PC-3 (cell line): ENCODE measurements around the gene VWA5A. TPM values are rescaled to one million over a fixed set of nuclear protein-coding genes. Genes with fewer than 3 reads are reported as not detected.

Source experiments
- ATAC-seq: fragments of 200-7000 bp; cut with Tn5 transposase; 2 replicates; pipeline ENCODE4 v1.9.1; 2020; ENCODE audit warnings: mild to moderate bottlenecking, moderate library complexity
- BruUV-seq: library from RNA; stranded (reverse); fragments of 400-500 nt; replicated peaks from 2 replicates; lab custom pipeline; 2021; lab: Mats Ljungman, UMichigan
- CTCF ChIA-PET: fragments of 300-600 bp; sonication (Branson Sonifier 250); formaldehyde crosslinking; loops from one replicate; lab custom pipeline; 2022; ENCODE audit warnings: antibody characterized with exemption; lab: Charles Lee
- POLR2A ChIA-PET: fragments of 300-600 bp; sonication (Branson Sonifier 250); formaldehyde crosslinking; loops from one replicate; lab custom pipeline; 2022; ENCODE audit warnings: antibody characterized with exemption; ENCODE audit not compliant: unreplicated experiment; lab: Charles Lee
- DNase-seq: peaks from one replicate; pipeline ENCODE4 v3.0.0-alpha.2; 2015
- H2AFZ ChIP-seq: fragments of 300-600 bp; sonication (generic); 2 replicates; pipeline ENCODE4 v1.6.0; 2016; ENCODE audit warnings: antibody characterized with exemption, low read length
- H3F3A ChIP-seq: fragments of 300-600 bp; sonication (generic); one replicate; pipeline ENCODE4 v1.6.0; 2017; ENCODE audit warnings: antibody characterized with exemption, low read length, control low read depth, mild to moderate bottlenecking; ENCODE audit not compliant: unreplicated experiment
- H3K27ac ChIP-seq: fragments of 300-600 bp; sonication (generic); 2 replicates; pipeline ENCODE4 v1.5.1; 2016; ENCODE audit warnings: mild to moderate bottlenecking, low read length
- H3K27me3 ChIP-seq: fragments of 300-600 bp; sonication (generic); 2 replicates; pipeline ENCODE4 v1.6.1; 2016; ENCODE audit warnings: low read length, mixed read lengths
- H3K36me3 ChIP-seq: fragments of 300-600 bp; sonication (generic); 2 replicates; pipeline ENCODE4 v1.6.1; 2016; ENCODE audit warnings: low read depth, mixed run types, low read length, mixed read lengths
- H3K4me1 ChIP-seq: fragments of 300-600 bp; sonication (generic); 2 replicates; pipeline ENCODE4 v1.5.1; 2016; ENCODE audit warnings: low read length; ENCODE audit not compliant: insufficient read depth
- H3K4me2 ChIP-seq: fragments of 300-600 bp; sonication (generic); 2 replicates; pipeline ENCODE4 v1.6.0; 2016; ENCODE audit warnings: low read length
- H3K4me3 ChIP-seq: fragments of 300-600 bp; sonication (generic); 2 replicates; pipeline ENCODE4 v1.5.1; 2016; ENCODE audit warnings: mild to moderate bottlenecking, low read length, mixed read lengths
- H3K79me2 ChIP-seq: fragments of 300-600 bp; sonication (generic); 2 replicates; pipeline ENCODE4 v1.6.1; 2017; ENCODE audit warnings: low read length, mixed read lengths
- H3K9ac ChIP-seq: fragments of 300-600 bp; sonication (generic); 2 replicates; pipeline ENCODE4 v1.6.0; 2016; ENCODE audit warnings: mild to moderate bottlenecking, low read length
- H3K9me2 ChIP-seq: fragments of 300-600 bp; sonication (generic); replicated peaks from 2 replicates; pipeline ENCODE4 v1.6.1; 2016; ENCODE audit warnings: mixed run types, low read length, mixed read lengths
- H3K9me3 ChIP-seq: fragments of 300-600 bp; sonication (generic); 2 replicates; pipeline ENCODE4 v1.6.1; 2016; ENCODE audit warnings: low read length, mixed read lengths
- H4K20me1 ChIP-seq: fragments of 300-600 bp; sonication (generic); 2 replicates; pipeline ENCODE4 v1.6.1; 2016; ENCODE audit warnings: low read length, mixed read lengths
- EZH2 ChIP-seq: fragments of 300-600 bp; sonication (generic); IDR thresholded peaks from one replicate; pipeline ENCODE4 v1.6.1; 2017; ENCODE audit warnings: antibody characterized with exemption, mild to moderate bottlenecking, low read length; ENCODE audit not compliant: unreplicated experiment
- EZH2phosphoT487 ChIP-seq: fragments of 300-600 bp; sonication (generic); IDR thresholded peaks from 2 replicates; pipeline ENCODE4 v1.6.1; 2018; ENCODE audit warnings: mild to moderate bottlenecking, antibody characterized with exemption, low read length, borderline replicate concordance
- intact Hi-C: fragments of 100-400 bp; cut with micrococcal nuclease; formaldehyde crosslinking; loops from 2 replicates; pipeline ENCODE4 v1.9.0; 2023
- total RNA-seq: library from RNA; depleted of rRNA; stranded (reverse); fragments of >200 nt; gene quantifications from 2 replicates; pipeline ENCODE4 v1.2.3, GENCODE V29; 2014
- TF ChIP-seq, protein P1 (sequence below): fragments of 300-600 bp; sonication (generic); conservative IDR thresholded peaks from 2 replicates; pipeline ENCODE4 v1.5.1; 2017; ENCODE audit warnings: antibody characterized with exemption, low read depth, mild to moderate bottlenecking, low read length

The VWA5A gene
- total RNA-seq, 1 experiment from 2014 or later: not detected

DNA sequence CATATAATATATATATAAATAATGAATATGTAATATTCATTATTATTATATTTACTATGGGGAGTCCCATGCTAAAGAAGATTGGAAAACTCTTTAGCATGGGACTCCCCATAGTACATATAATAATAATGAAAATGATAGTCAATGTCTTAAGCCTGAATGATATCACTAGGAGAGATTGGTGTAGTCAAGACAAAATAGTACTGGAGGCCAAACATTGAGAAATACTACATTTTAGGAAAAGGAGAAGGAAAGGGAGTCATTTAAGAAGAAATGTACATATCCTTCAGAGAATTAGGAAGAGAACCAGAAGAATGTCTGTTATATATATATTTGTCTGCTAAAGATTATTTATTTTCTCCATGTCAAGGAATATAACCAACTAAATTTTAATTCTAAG lies 5.0 kb upstream of the VWA5A start:
- no peaks in the 10 kb centered on the region for H3K79me2 ChIP-seq
- intact Hi-C loops: no loop called here
- no peak overlapping the region for H3K27ac ChIP-seq
- DNase-seq: no peak
- no TSS peak for BruUV-seq
- H3K4me3 ChIP-seq: no peak overlapping the region
- H2AFZ ChIP-seq: no peak overlapping the region
- no peaks in the 10 kb centered on the region for H3K36me3 ChIP-seq
- no peak overlapping the region for H3K4me2 ChIP-seq
- ChIA-PET CTCF (no interaction called here), POLR2A (no interaction called here)
- ATAC-seq: no peak
- H3K9ac ChIP-seq: no peak overlapping the region
- H4K20me1 ChIP-seq: no peaks in the 10 kb centered on the region
- no peaks in the 10 kb centered on the region for H3F3A ChIP-seq
- no peaks in the 10 kb centered on the region for H3K9me2 ChIP-seq
- H3K4me1 ChIP-seq: no peaks in the 10 kb centered on the region
- no peak for TF ChIP-seq EZH2
- TF ChIP-seq, protein P1, sequence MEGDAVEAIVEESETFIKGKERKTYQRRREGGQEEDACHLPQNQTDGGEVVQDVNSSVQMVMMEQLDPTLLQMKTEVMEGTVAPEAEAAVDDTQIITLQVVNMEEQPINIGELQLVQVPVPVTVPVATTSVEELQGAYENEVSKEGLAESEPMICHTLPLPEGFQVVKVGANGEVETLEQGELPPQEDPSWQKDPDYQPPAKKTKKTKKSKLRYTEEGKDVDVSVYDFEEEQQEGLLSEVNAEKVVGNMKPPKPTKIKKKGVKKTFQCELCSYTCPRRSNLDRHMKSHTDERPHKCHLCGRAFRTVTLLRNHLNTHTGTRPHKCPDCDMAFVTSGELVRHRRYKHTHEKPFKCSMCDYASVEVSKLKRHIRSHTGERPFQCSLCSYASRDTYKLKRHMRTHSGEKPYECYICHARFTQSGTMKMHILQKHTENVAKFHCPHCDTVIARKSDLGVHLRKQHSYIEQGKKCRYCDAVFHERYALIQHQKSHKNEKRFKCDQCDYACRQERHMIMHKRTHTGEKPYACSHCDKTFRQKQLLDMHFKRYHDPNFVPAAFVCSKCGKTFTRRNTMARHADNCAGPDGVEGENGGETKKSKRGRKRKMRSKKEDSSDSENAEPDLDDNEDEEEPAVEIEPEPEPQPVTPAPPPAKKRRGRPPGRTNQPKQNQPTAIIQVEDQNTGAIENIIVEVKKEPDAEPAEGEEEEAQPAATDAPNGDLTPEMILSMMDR: no peak
- no peak for TF ChIP-seq EZH2phosphoT487
- H3K9me3 ChIP-seq: no peaks in the 10 kb centered on the region
- peaks cover 44% of the 10 kb centered on the region for H3K27me3 ChIP-seq

DNA sequence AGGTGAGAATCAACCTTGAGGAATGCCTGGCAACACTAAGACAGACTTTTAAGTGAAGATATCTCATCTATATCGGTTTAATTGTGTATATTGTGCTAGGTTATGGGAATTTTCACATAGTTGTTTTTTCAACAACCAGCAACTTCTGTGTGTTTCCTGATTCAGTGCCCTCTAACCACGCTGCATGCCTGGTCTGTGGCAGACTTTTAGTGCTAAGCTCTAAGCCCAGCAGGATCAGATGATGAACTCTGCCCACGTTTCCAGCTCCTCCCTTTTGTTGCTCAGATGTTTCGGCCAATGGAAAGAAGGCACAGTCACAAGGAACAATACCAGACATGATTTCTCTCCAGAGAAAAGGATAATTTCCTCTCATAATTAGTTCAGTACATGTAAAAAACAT lies 1.4 kb upstream of the VWA5A start:
- DNase-seq (no peak), ATAC-seq (no peak)
- intact Hi-C loops: no loop called here
- no peak overlapping the region for H3K4me2 ChIP-seq
- H3K9me2 ChIP-seq: no peaks in the 10 kb centered on the region
- no peak overlapping the region for H3K9ac ChIP-seq
- H3F3A ChIP-seq: no peaks in the 10 kb centered on the region
- TF ChIP-seq, protein P1: no peak
- no peak for TF ChIP-seq EZH2
- TF ChIP-seq EZH2phosphoT487: no peak
- peaks cover 32% of the 10 kb centered on the region for H3K27me3 ChIP-seq
- CTCF ChIA-PET: no interaction called here
- H3K27ac ChIP-seq: no peak overlapping the region
- H4K20me1 ChIP-seq: no peaks in the 10 kb centered on the region
- no peaks in the 10 kb centered on the region for H3K9me3 ChIP-seq
- no peaks in the 10 kb centered on the region for H3K79me2 ChIP-seq
- H3K36me3 ChIP-seq: no peaks in the 10 kb centered on the region
- H2AFZ ChIP-seq: no peak overlapping the region
- peaks cover 3% of the 10 kb centered on the region; the same call in 1 of the 2 replicates for H3K4me1 ChIP-seq
- no TSS peak for BruUV-seq
- POLR2A ChIA-PET: no interaction called here
- H3K4me3 ChIP-seq: no peak overlapping the region

DNA sequence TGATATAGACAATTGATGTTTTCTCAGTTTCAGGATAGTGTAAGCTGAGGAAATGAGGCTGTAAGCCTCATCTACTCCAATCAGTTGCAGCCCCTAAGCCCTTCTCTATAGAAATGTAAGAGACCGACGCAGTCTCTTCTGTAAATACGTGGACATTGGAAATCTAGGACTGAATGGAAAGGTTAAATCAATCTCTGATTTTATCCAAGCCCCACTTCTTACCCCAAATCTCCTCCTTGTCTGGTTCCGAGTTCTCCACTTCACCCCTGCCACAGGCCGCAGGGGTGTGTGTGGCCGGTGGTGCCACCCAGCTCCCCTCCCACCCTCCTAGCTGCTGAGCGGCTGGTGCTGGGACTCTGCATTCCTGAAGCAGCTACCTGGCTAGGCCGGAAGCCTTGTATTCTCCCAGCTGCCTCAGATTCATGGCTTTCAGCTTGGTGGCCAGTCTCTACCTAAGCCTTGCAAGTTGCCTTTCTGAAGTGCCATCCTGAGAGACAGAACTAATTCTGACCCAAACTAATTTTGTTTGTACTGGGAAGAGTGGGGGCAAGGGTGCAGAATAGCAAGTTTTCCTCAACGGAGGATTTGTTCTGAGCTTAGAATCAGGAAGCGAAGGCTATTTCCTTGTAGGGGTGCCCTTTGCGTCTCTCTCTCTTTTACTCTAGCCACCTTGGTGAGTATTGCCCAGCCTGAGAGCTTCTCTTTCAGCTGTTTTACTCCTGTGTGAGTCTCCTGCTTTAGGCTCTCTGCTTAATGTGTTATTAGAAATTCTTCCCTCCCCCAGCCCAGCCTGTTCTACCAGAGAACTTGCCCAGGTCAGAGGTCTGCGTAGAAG lies 749 bp downstream of the VWA5A start:
- Histone ChIP-seq H3K4me2 (no peak overlapping the region; the same call in 1 of the 2 replicates), H3K27ac (no peak overlapping the region), H3F3A (no peaks in the 10 kb centered on the region), H4K20me1 (no peaks in the 10 kb centered on the region), H3K9me2 (no peaks in the 10 kb centered on the region), H3K36me3 (no peaks in the 10 kb centered on the region), H3K4me1 (peaks cover 3% of the 10 kb centered on the region; the same call in 1 of the 2 replicates), H3K27me3 (peaks cover 34% of the 10 kb centered on the region), H2AFZ (peak overlapping the region; percentile 45; the same call in 1 of the 2 replicates), H3K4me3 (no peak overlapping the region), H3K9ac (no peak overlapping the region), H3K79me2 (no peaks in the 10 kb centered on the region), H3K9me3 (no peaks in the 10 kb centered on the region)
- TF ChIP-seq, protein P1: no peak
- no peak for TF ChIP-seq EZH2phosphoT487
- no peak for TF ChIP-seq EZH2
- ChIA-PET POLR2A (no interaction called here), CTCF (no interaction called here)
- ATAC-seq (no peak), DNase-seq (no peak)
- intact Hi-C loops: no loop called here
- no TSS peak for BruUV-seq
